GM19193 (cell line): ENCODE data around the gene PAQR5.

Source experiments
- POLR2A ChIP-seq: IDR thresholded peaks from 4 replicates; pipeline ENCODE4 v1.6.1; 2011; ENCODE audit not compliant: insufficient read depth, insufficient read length; ENCODE audit errors: extremely low read depth

PAQR5 gene

DNA sequence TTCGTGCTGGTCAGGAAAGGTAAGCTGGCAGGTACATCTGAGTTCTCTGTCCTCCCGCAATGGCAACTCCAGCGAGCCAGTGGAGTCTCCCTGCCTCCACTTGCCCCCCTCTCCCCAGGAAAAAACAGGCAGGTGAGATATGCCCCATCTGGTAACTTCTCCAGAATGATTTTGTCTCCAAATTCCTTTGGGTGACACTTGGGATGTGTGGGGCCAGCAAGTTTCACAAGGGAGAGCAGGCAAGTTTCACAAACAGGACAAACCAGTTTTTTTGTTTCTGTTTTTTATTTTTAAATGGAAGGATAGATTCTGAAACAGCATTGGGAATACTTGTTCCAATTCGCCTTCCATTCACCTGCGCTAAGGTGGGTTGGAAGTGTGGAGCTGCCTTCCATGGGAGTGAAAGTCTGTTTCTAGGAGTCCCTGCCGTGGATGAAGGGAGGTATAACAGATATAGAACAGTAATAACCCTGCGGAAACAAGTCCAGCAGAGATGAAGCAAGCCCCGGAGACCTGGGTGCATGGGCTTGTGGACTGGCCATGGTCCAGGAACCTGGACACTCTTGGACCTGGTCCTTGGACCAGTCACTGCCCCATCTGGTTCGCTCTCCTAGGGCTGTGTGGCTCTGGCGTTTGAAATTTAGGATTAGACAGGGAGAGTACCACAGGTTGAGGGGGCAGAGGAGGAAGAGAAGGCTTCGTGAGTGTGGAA lies 92.5 kb downstream of the PAQR5 start:
- TF ChIP-seq POLR2A: no peak

DNA sequence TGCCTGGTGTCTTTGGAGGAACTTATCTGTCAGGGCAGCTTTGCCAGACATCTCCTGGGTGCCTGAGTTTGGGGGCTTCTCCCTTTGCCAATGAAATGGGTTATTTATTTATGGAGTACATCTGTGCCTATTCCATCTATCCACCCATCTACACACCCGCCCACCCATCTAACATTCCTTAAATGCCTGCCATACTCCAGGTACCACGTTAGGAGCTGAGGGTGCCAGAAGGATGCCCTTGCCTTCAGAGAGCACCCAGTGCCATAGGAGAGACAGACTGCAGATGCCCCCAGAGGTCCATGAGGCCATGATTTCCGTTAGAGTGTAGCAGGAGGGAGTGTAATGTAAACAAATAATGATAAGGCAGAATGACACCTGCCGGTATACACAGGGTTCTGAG lies 93.6 kb downstream of the PAQR5 start:
- no peak for TF ChIP-seq POLR2A

DNA sequence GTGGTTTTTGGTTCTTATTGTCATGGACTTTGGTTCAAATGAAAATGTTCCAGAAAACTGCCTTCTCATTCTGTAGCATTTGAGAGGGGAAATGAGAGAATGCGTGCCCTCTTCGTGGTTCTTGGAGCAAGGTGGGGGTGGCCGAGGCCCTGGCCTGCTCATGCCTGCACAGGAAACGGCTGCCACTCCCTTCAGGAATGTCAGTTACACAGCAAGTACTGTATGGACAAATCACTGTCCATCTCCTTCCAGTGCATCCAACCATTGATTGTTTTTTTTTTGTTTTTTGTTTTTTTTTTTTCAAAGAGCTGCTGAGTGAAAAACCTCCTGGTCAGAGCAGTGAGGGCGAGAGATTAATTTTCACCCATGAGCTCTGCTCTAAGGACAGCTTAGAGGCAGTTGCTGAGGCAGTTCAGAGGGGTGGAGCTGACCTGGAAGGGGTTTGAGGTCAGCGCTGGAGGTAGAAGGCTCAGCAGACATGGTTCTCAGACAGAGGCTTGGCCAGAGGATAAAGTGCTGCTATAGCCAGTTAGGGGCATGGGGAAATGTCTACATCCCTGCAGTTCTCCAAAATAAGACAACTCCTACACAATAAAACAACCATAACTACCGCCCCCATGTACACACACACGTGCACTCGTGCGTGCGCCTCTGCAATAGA lies 95.2 kb downstream of the PAQR5 start:
- TF ChIP-seq POLR2A: no peak

DNA sequence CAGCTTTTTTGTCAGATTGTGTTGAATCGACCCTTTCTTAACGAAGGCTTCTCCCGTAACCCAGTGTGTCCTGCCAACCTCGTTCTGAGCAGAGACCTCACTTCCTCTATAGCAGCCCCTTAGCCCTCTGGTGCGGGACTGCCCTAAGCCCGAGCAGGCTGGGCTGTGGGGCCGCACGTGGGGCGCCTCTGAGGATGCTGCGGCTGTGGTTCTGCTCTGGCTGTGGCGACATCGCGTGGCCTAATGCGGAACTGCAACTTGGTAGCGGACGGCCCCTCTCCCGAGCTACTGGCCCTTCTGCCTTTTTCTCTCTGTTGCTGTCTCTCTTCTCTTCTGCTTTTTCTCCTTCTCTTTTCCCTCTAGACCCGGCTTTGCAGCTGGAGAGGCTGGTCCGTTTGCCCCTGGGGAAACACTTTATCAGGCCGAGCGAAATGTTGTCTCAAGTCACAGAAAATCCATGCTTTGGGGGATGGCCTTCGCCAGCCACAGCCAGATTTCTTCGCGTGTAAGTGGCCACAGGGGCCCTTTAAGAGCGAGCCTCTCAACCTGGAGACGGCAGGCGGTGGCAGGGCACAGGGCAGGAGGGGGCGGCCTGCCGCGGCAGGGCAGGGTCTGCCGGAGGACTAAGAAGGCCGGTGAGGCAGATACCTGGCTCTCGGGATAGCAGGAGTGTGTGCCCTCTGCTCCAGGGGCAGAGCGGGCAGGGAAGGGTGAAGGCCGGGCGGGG lies 96.0 kb downstream of the PAQR5 start:
- no peak for TF ChIP-seq POLR2A

DNA sequence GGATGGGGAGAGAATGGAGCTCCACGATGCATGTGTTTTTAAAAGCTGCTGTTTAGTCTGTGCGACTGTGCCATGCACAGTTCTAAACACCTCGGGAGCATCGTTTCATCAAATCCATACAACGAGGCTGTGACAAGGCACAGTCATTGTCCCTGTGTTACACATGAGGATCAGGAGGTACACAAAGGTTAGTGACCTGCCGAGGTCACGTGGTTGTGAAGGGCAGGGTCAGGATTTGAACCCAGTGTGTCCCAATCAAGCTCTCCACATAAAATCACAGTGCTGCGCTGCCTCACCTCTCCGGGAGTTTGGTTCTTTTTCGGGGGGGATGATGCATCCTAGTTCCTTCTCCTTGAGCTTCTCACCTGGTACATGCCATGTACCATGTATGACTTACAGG lies 96.7 kb downstream of the PAQR5 start:
- no peak for TF ChIP-seq POLR2A

DNA sequence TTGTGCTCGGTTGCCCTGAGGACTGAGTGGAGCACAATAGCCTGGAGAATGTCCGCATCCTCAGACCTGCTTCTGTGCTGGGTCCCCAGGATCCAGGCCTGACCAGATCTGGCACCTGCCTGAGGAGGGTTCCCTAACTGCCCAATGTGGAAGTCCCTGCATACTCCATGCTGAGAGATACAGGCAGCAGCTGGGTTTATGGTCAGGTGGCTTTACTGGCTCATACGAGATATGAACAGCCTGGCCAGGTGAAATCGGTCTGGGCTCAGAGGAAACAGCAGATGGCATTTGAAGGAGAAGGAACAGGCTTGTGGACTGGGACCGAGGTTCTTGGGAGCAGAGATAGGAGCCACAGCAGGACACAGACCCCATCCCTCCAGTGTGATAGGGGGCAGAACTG lies 97.3 kb downstream of the PAQR5 start:
- no peak for TF ChIP-seq POLR2A

DNA sequence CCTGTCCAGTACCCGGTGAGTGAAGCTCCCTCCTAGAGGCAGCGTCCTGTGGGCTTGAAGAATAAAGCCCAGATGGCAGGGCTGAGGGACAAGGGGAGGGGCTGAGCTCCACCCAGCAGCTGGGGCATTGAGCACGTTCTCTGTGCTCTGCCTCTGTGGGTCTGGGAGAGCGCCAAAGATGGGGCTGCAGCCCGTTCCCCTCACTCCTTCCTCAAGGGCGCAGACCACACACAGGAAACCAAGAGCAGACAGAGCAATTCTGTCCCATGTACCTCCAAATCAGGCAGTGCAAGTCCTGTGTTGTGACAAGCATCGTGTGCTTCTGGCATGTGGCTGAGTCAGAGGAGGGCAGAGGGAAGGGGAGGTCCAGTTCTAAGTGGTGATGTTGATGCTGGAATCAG lies 99.8 kb downstream of the PAQR5 start:
- TF ChIP-seq POLR2A: no peak

DNA sequence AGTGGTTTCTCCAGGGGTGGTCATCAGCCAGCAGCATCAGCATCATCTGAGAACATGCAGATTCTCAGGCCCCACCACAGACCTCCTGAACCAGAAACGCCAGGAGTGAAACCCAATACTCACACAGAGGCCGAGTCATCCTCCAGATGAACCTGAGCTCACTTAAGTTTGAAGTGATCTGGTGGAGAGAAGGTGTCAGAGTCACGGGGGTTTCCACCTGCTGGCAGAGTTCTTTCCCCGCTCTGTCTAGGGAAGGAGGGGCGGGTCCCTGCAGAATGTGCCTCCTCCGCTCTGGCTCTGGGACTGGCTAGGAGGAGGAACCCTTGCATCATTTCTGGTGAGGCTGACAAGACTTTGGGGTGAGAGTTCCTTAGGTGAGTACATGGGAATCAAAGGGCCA lies 102.1 kb downstream of the PAQR5 start:
- no peak for TF ChIP-seq POLR2A

DNA sequence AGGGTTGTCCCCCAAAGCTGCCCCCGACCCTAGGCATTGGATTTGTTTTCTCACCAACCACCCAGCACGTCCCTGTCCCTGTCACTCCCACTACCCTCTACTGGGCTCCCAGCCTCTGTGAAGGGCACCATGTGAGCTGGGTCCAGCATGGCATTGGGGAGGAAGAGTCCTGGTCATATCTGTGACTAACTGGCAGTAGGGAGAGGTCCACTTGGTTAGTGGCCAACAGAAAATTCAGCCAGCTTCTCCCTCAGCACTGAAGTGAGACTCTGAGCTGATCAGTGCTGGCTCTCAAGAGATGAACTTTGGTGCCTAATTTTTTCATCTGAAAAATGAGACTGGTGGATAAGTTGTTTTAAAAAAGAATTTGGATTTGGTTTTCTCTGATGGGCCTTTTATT lies 104.1 kb downstream of the PAQR5 start:
- TF ChIP-seq POLR2A: no peak

DNA sequence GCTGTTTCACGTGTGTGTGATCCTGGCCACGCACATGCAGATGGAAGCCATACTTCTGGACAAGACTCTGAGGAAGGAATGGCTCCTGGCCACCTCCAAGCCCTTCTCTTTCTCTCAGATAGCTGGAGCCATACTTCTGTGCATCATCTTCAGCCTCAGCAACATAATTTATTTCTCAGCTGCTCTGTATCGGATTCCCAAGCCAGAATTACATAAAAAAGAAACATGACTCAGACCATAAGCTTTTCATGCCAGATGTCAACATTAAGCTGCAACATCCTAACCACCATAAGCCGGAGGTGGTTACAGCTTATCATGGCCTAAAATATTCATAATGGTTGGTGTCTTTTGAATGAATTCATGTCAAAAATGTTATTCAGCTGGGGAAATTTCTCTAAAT lies 104.9 kb downstream of the PAQR5 start:
- TF ChIP-seq POLR2A: no peak

DNA sequence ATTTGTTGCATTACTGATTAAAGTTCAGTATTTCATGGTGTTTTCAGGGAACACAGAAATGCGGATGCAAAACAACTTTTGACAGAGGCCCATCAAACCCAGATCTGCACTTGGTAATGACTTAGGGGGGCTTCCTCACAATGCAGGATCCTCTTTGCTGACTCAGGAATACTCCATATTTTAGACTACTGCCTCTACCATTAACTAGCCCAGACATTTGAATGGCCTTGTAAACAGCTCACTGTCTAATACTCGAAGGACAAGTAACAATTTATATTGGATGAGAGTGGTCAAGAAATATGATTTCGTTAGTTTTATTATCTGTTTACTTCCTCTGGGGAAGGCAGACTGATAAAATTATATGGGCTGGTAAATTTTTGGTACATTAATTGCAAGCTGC lies 106.4 kb downstream of the PAQR5 start:
- TF ChIP-seq POLR2A: no peak

DNA sequence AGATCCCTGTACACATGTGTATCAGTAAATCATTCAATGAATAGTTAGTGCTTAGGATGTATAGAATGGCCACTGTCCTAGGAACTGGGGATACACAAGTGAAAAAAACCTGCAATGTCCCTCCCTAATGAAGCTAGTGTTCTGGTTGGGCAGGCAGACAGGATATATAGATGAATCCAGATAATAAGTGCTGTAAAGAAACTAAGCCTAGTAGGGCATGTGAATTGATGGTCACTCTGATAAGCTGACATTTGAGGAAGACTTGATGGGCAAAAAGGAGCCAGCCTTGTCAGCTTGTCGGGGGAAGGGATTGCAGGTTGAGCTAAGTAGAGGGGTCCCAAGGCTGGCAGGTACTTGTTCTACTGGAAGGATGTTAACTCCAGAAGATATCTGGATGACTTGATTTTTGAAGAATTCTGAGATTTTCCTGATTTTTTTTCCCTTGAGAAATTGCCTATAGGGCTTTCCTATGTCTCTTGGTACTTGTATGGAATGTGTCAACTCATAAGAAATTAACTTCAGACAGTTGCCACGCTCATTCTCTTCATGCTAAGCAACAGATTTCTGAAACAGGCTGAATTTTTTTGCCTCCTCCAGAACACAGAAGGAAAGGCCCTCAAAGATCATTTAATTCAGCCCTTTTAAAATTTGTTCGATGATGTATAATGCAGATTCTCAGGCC lies 109.1 kb downstream of the PAQR5 start:
- no peak for TF ChIP-seq POLR2A

DNA sequence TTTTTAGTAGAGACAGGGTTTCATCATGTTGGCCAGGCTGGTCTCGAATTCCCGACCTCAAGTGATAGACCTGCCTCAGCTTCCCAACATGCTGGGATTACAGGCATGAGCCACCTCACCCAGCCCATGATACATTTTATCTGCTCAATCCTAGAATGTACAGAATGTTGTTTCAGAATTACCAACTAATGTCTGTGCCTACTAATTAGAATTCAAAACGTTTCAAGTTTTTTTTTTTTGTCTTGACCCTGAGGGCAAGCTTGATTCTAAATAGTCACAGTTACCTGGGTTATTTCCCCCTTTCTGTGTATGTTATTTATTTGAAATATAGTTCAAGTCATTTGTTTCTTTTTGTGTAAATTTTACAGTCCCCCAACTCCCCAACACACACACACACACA lies 110.1 kb downstream of the PAQR5 start:
- no peak for TF ChIP-seq POLR2A

DNA sequence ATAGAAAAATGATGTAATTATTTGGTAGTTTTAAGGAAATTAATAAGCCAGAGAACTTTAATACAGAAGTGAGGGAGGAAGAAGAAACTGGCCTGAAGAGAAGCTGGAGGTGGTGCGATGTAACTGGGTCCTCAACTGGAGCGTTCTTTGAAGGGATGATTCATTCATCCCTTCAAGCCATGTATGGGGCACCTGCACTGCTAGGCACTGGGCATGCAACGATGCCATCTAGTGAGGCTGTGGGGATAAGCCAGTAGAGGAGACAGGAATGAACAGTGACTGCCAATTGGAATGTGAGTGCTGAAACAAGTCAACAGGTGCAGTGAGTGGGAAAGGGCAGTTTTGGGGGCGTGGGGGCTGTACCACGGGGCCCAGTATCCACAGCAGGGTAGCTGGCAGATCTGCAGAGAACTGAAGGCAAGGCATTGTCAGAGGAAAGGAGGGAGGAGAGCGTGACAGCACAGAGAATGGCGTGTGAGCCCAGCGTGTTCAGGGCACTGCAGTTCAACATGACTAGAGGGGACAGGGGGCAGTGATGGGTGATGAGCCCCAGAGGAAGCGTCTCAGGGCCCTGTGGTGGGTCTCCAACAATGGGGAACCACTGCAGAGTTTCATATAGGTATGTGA lies 111.6 kb downstream of the PAQR5 start:
- no peak for TF ChIP-seq POLR2A

DNA sequence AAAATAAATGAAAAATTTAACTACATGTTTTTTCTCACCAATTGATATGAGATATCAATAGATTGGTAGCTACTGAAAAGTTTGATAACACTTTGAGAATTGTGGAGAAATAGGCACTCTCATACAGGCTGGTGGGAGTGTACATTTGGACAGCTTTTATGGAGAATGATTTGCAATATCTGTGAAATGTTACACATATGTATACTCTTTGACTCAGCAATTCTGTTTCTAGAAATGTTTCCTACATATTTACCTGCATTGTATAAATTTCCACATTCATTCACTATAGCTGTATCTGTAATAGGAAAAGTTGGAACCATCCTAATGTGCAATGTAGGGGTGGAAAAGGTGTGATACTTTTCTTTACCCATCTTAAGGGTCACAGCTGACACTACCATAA lies 113.6 kb downstream of the PAQR5 start:
- no peak for TF ChIP-seq POLR2A
